MCF 10A (cell line): ENCODE measurements around the gene GHRHR. TPM values are rescaled to one million over a fixed set of nuclear protein-coding genes. Genes with fewer than 3 reads are reported as not detected.

Experiments
- BruUV-seq: library from RNA; stranded (reverse); fragments of 400-500 nt; replicated peaks from 2 replicates; lab custom pipeline; 2021; lab: Mats Ljungman, UMichigan
- CTCF ChIA-PET: fragments of 300-600 bp; sonication (Branson Sonifier 250); formaldehyde crosslinking; extraction: SDS; loops from one replicate; lab custom pipeline; 2021; ENCODE audit warnings: antibody characterized with exemption, inconsistent platforms; lab: Yijun Ruan, JAX
- POLR2A ChIA-PET: fragments of 300-600, 350-650 bp; sonication (Branson Sonifier 250); formaldehyde crosslinking; extraction: SDS; loops from one replicate; lab custom pipeline; 2020; ENCODE audit warnings: antibody characterized with exemption, inconsistent platforms; lab: Yijun Ruan, JAX
- DNase-seq: peaks from one replicate; pipeline ENCODE4 v3.0.0-alpha.2; 2018; ENCODE audit not compliant: unreplicated experiment
- H3K27ac Mint-ChIP-seq: one replicate; pipeline ENCODE4 v1.8.0; 2022; ENCODE audit warnings: mild to moderate bottlenecking, low read depth, mixed read lengths; ENCODE audit not compliant: unreplicated experiment
- H3K27me3 Mint-ChIP-seq: one replicate; pipeline ENCODE4 v1.8.0; 2022; ENCODE audit warnings: mixed read lengths; ENCODE audit not compliant: insufficient read depth, unreplicated experiment
- H3K36me3 Mint-ChIP-seq: one replicate; pipeline ENCODE4 v1.8.0; 2022; ENCODE audit warnings: mild to moderate bottlenecking, moderate library complexity, mixed read lengths; ENCODE audit not compliant: insufficient read depth, unreplicated experiment
- H3K4me1 Mint-ChIP-seq: one replicate; pipeline ENCODE4 v1.8.0; 2022; ENCODE audit warnings: mixed read lengths; ENCODE audit not compliant: insufficient read depth, unreplicated experiment
- H3K4me3 Mint-ChIP-seq: one replicate; pipeline ENCODE4 v1.8.0; 2022; ENCODE audit warnings: mild to moderate bottlenecking, moderate library complexity, mixed read lengths; ENCODE audit not compliant: unreplicated experiment
- H3K9me3 Mint-ChIP-seq: one replicate; pipeline ENCODE4 v1.8.0; 2022; ENCODE audit warnings: mixed read lengths; ENCODE audit not compliant: unreplicated experiment
- intact Hi-C: fragments of 100-400 bp; cut with micrococcal nuclease; formaldehyde crosslinking; loops from 2 replicates; pipeline ENCODE4 v1.14.1; 2022
- total RNA-seq: library from RNA; stranded (reverse); gene quantifications from 2 replicates; pipeline ENCODE4 v1.2.3, GENCODE V29; 2022
- TF ChIP-seq, protein P1 (sequence below): fragments of 200-600 bp; IDR thresholded peaks from one replicate; pipeline ENCODE4 v1.8.0; 2022; ENCODE audit warnings: antibody characterized with exemption, mild to moderate bottlenecking; ENCODE audit not compliant: unreplicated experiment

GHRHR gene
- total RNA-seq, 1 experiment from 2014 or later = not detected

DNA sequence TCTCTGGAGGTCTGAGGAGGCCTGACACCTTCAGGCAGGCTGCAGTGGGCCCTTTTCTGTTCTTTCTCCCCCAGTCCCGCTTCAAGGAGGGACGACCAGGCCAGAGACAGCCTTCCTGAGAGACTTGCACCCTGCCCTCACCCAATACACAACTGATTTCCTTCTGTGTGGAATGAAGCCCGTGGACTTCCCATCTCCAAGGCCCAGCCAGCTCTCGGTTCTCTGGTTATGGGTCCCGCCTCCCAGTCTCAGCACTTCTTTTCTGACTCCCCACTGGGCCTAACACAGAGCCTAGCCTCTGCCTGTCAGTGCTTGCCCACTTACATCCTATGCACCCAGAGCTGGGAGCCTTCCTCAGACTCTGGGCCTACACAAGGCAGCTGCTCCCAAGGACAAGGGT, 64.3 kb downstream of the GHRHR start:
- H3K9me3 Mint-ChIP-seq = no peaks in the 10 kb centered on the region
- no peak overlapping the region for H3K4me3 Mint-ChIP-seq
- no peak for DNase-seq
- peaks cover 11% of the 10 kb centered on the region for H3K27me3 Mint-ChIP-seq
- no TSS peak for BruUV-seq
- TF ChIP-seq, protein P1, sequence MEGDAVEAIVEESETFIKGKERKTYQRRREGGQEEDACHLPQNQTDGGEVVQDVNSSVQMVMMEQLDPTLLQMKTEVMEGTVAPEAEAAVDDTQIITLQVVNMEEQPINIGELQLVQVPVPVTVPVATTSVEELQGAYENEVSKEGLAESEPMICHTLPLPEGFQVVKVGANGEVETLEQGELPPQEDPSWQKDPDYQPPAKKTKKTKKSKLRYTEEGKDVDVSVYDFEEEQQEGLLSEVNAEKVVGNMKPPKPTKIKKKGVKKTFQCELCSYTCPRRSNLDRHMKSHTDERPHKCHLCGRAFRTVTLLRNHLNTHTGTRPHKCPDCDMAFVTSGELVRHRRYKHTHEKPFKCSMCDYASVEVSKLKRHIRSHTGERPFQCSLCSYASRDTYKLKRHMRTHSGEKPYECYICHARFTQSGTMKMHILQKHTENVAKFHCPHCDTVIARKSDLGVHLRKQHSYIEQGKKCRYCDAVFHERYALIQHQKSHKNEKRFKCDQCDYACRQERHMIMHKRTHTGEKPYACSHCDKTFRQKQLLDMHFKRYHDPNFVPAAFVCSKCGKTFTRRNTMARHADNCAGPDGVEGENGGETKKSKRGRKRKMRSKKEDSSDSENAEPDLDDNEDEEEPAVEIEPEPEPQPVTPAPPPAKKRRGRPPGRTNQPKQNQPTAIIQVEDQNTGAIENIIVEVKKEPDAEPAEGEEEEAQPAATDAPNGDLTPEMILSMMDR = no peak
- H3K36me3 Mint-ChIP-seq = no peaks in the 10 kb centered on the region
- H3K4me1 Mint-ChIP-seq = no peaks in the 10 kb centered on the region
- no peak overlapping the region for H3K27ac Mint-ChIP-seq
- intact Hi-C loops = no loop called here
- POLR2A ChIA-PET = no interaction called here
- CTCF ChIA-PET = interaction anchor here (0.6 kb wide), 1 partner anchor 1327 kb away, joined by 4 read pairs; no protein-coding TSS in a partner anchor

DNA sequence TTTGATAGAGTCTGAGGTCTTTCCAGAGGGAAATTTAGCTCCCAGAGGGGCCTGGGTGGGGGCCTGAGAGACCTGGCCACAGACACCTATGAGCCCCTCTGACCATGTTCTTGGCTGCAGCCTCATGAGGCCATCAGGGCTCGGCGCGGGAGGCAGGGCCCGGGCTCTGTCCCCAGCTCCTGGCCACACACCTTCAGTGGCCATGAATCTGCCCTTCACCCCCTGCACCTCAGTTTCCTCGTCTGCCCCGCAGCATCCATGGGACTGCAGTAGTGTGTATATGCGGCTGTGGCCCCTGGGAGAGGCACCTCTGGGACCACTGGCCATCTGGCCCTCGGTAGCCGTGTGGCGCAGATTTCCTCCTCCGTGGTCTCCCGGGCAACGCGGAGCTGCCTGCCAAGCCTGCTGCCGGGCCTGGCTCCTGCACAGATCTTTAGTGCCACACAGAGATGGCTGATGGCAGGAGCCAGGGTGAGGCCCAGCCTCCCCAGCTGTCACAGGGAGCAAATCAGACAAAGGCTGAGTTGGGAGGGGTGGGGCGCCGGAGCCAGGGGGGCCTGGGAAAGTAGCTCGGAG, 64.8 kb downstream of the GHRHR start:
- POLR2A ChIA-PET = no interaction called here
- TF ChIP-seq, protein P1 = no peak
- no peaks in the 10 kb centered on the region for H3K9me3 Mint-ChIP-seq
- no TSS peak for BruUV-seq
- intact Hi-C loops = no loop called here
- DNase-seq = no peak
- H3K27me3 Mint-ChIP-seq = peaks cover 16% of the 10 kb centered on the region
- CTCF ChIA-PET = interaction anchor here (0.6 to 1.5 kb wide), 2 partner anchors 90 to 1177 kb away, joined by 3 read pairs; no protein-coding TSS in a partner anchor
- no peaks in the 10 kb centered on the region for H3K4me1 Mint-ChIP-seq
- no peak overlapping the region for H3K27ac Mint-ChIP-seq
- H3K4me3 Mint-ChIP-seq = no peak overlapping the region
- H3K36me3 Mint-ChIP-seq = no peaks in the 10 kb centered on the region

Other genes starting within 250 kb of the GHRHR start
- gene INMT, start 211.8 kb upstream of the GHRHR start, total RNA-seq = not detected in 2 replicates
- 9.2 and 12.4 TPM in 2 replicates for gene MINDY4, start 192.5 kb upstream of the GHRHR start, total RNA-seq
- gene AQP1, start 52.1 kb upstream of the GHRHR start, total RNA-seq = 0.71 TPM in 1 of 2 replicates, not detected in the other
- not detected in 2 replicates for gene ADCYAP1R1, start 88.4 kb downstream of the GHRHR start, total RNA-seq